GM12878 (cell line): ENCODE data around the gene FOXP1. TPM values are rescaled to one million over a fixed set of nuclear protein-coding genes. Genes with fewer than 3 reads are reported as not detected.

Experiments used
- ATAC-seq: fragments of 200-7000 bp; cut with Tn5 transposase; 3 replicates; pipeline ENCODE4 v1.9.1; 2020; ENCODE audit warnings: mild to moderate bottlenecking, moderate library complexity
- BruUV-seq: library from RNA; stranded (reverse); fragments of 400-500 nt; replicated peaks from 2 replicates; lab custom pipeline; 2021; lab: Mats Ljungman, UMichigan
- CTCF ChIA-PET: fragments of 300-600 bp; sonication (Branson Sonifier 250); formaldehyde crosslinking; extraction: SDS; loops from one replicate; lab custom pipeline; 2021; ENCODE audit warnings: inconsistent platforms; lab: Yijun Ruan, JAX
- POLR2A ChIA-PET: fragments of 350-600 bp; formaldehyde crosslinking; extraction: SDS; loops from one replicate; lab custom pipeline; 2021; ENCODE audit warnings: inconsistent platforms; lab: Charles Lee
- RAD21 ChIA-PET: fragments of 300-600 bp; sonication (Branson Sonifier 250); formaldehyde crosslinking; loops from one replicate; lab custom pipeline; 2023; ENCODE audit warnings: antibody characterized with exemption; ENCODE audit not compliant: unreplicated experiment; lab: Charles Lee
- SMC1A ChIA-PET: fragments of 300-600 bp; sonication (Branson Sonifier 250); formaldehyde crosslinking; loops from one replicate; lab custom pipeline; 2023; ENCODE audit not compliant: unreplicated experiment, uncharacterized antibody; lab: Charles Lee
- DNase-seq: peaks from one replicate; pipeline ENCODE4 v3.0.0-alpha.2; 2011; ENCODE audit warnings: low read depth, low spot score
- FAIRE-seq: peaks from 3 replicates; lab custom pipeline; 2011; peaks lifted over from hg19 to GRCh38; lab: Jason Lieb, UNC
- H2AFZ ChIP-seq: 2 replicates; pipeline ENCODE4 v1.6.0; 2011; ENCODE audit warnings: low read depth, low read length, control low read depth; ENCODE audit not compliant: control insufficient read depth
- H3K27ac ChIP-seq: 2 replicates; pipeline ENCODE4 v1.5.1; 2011; ENCODE audit warnings: control low read depth; ENCODE audit not compliant: control insufficient read depth, insufficient read depth
- H3K27me3 ChIP-seq, 2 experiments: replicated peaks in 1 of 2; 2 replicates each; pipeline versions ENCODE4 v1.6.0 to v1.6.1; 2011; ENCODE audit warnings: low read length in 1 of 2; ENCODE audit not compliant: control insufficient read depth in 2 of 2, insufficient read depth in 2 of 2
- H3K36me3 ChIP-seq, 2 experiments: 2 replicates each; pipeline ENCODE4 v1.5.1; 2011; ENCODE audit warnings: low read length in 1 of 2; ENCODE audit not compliant: control insufficient read depth in 2 of 2, insufficient read depth in 2 of 2
- H3K4me1 ChIP-seq: 2 replicates; pipeline ENCODE4 v1.6.1; 2011; ENCODE audit warnings: mild to moderate bottlenecking, low read length, moderate library complexity, mixed read lengths; ENCODE audit not compliant: control insufficient read depth, insufficient read depth
- H3K4me2 ChIP-seq: 2 replicates; pipeline ENCODE4 v1.6.0; 2011; ENCODE audit warnings: control low read depth; ENCODE audit not compliant: control insufficient read depth, insufficient read depth
- H3K4me3 ChIP-seq: fragments of 200-600 bp; sonication (generic); 2 replicates; pipeline ENCODE4 v1.5.1; 2016
- H3K79me2 ChIP-seq: 2 replicates; pipeline ENCODE4 v1.6.0; 2011; ENCODE audit warnings: low read length; ENCODE audit not compliant: control insufficient read depth, insufficient read depth
- H3K9ac ChIP-seq: 2 replicates; pipeline ENCODE4 v1.8.0; 2011; ENCODE audit warnings: low read length, control low read depth, mixed read lengths; ENCODE audit not compliant: control insufficient read depth, insufficient read depth
- H3K9me3 ChIP-seq: replicated peaks from 3 replicates; pipeline ENCODE4 v1.5.1; 2011; ENCODE audit warnings: mild to moderate bottlenecking, low read length; ENCODE audit not compliant: control insufficient read depth, insufficient read depth
- H4K20me1 ChIP-seq: 2 replicates; pipeline ENCODE4 v1.6.0; 2011; ENCODE audit not compliant: control insufficient read depth, insufficient read depth
- EED ChIP-seq: sonication (generic); IDR thresholded peaks from 2 replicates; pipeline ENCODE4 v1.6.1; 2016; ENCODE audit warnings: antibody characterized with exemption, low read depth
- FOS ChIP-seq: IDR thresholded peaks from 3 replicates; pipeline ENCODE4 v1.6.1; 2011; ENCODE audit warnings: borderline replicate concordance; ENCODE audit not compliant: insufficient read length; ENCODE audit errors: extremely low read depth
- HDAC6 ChIP-seq: fragments of 200-600 bp; sonication (generic); IDR thresholded peaks from one replicate; pipeline ENCODE4 v1.8.0; 2017; ENCODE audit warnings: antibody characterized with exemption; ENCODE audit not compliant: unreplicated experiment
- HDGF ChIP-seq: fragments of 450-650 bp; IDR thresholded peaks from 2 replicates; pipeline ENCODE4 v1.6.1; 2016; ENCODE audit warnings: antibody characterized with exemption
- JUNB ChIP-seq: IDR thresholded peaks from 2 replicates; pipeline ENCODE4 v1.6.1; 2016; ENCODE audit warnings: antibody characterized with exemption, mild to moderate bottlenecking
- JUND ChIP-seq: IDR thresholded peaks from 2 replicates; pipeline ENCODE4 v1.6.1; 2012; ENCODE audit warnings: low read depth, mild to moderate bottlenecking, low read length, improper control_type of control experiment, moderate library complexity
- MTA3 ChIP-seq: IDR thresholded peaks from 2 replicates; pipeline ENCODE4 v1.6.1; 2012; ENCODE audit warnings: low read length, inconsistent platforms, borderline replicate concordance
- MXI1 ChIP-seq: fragments of 150-350 bp; IDR thresholded peaks from 2 replicates; pipeline ENCODE4 v1.6.1; 2011; ENCODE audit warnings: low read depth, mild to moderate bottlenecking, inconsistent platforms, low read length, improper control_type of control experiment
- NR2C1 ChIP-seq: fragments of 450-650 bp; IDR thresholded peaks from 2 replicates; pipeline ENCODE4 v1.6.1; 2017; ENCODE audit warnings: antibody characterized with exemption, mild to moderate bottlenecking, moderate library complexity
- POLR2AphosphoS2 ChIP-seq: IDR thresholded peaks from 2 replicates; pipeline ENCODE4 v1.6.1; 2011; ENCODE audit warnings: low read depth, mild to moderate bottlenecking, low read length, improper control_type of control experiment, moderate library complexity
- SIN3A ChIP-seq: IDR thresholded peaks from 2 replicates; pipeline ENCODE4 v1.6.1; 2012; ENCODE audit warnings: low read depth, low read length, improper control_type of control experiment
- SIX5 ChIP-seq: IDR thresholded peaks from 2 replicates; pipeline ENCODE4 v1.6.1; 2011; ENCODE audit warnings: mild to moderate bottlenecking, low read depth, low read length, moderate library complexity; ENCODE audit not compliant: severe bottlenecking
- TARDBP ChIP-seq: IDR thresholded peaks from 2 replicates; pipeline ENCODE4 v1.6.1; 2016; ENCODE audit warnings: borderline replicate concordance
- TCF3 ChIP-seq: IDR thresholded peaks from 2 replicates; pipeline ENCODE4 v1.6.1; 2012; ENCODE audit warnings: low read depth, mild to moderate bottlenecking, low read length, borderline replicate concordance; ENCODE audit not compliant: insufficient read depth
- YY1 ChIP-seq: IDR thresholded peaks from 2 replicates; pipeline ENCODE4 v1.6.1; 2011; ENCODE audit warnings: low read depth, mild to moderate bottlenecking, low read length
- ZNF217 ChIP-seq: fragments of 450-650 bp; IDR thresholded peaks from 2 replicates; pipeline ENCODE4 v1.6.1; 2017; ENCODE audit warnings: antibody characterized with exemption, mild to moderate bottlenecking
- WGBS: methylation state at CpG from one replicate; pipeline ENCODE4 v1.1.6; 2016; ENCODE audit warnings: low lambda C conversion rate; ENCODE audit not compliant: insufficient replicate concordance, insufficient coverage; ENCODE audit errors: missing lambda C conversion rate; 5-methylcytosine and 5-hydroxymethylcytosine counted together
- in situ Hi-C: fragments of 300-500 bp; cut with MboI; formaldehyde crosslinking; loops from 9 replicates; pipeline ENCODE4 v1.14.3; 2018; ENCODE audit warnings: mixed read lengths
- intact Hi-C: fragments of 100-400 bp; cut with micrococcal nuclease; formaldehyde crosslinking; loops from one replicate; pipeline ENCODE4 v1.14.2; 2022; ENCODE audit not compliant: unreplicated experiment
- polyA plus RNA-seq, 11 experiments: library from polyadenylated mRNA; depleted of rRNA in 4 of 11; unstranded in 6 of 11; stranded (reverse) in 5 of 11; fragments of >200 nt; fragmentation: Nextera tagmentation in 4 of 11; fragmentation: Illumina TruSeq in 1 of 11; extraction: Ambion mirVana in 4 of 11; extraction: Trizol in 1 of 11; gene quantifications; 1 replicate in 1 of 11; 2 replicates in 10 of 11; pipeline versions ENCODE4 v1.2.1 to v1.2.3, GENCODE V29; 2011 to 2016; ENCODE audit warnings: inconsistent platforms in 2 of 11, missing spikeins in 2 of 11, low read depth in 1 of 11
- total RNA-seq, 4 experiments: library from RNA; depleted of rRNA in 3 of 4; stranded (reverse); fragments of >200 nt in 3 of 4; fragmentation: Illumina TruSeq in 1 of 4; extraction: Trizol in 1 of 4; gene quantifications; 2 replicates each; pipeline versions ENCODE4 v1.2.1 to v1.2.3, GENCODE V29; 2013 to 2021

FOXP1 gene
- total and polyA plus RNA-seq, 10 of the 15 experiments (the other 5 are each of a cell fraction or from before 2014, with no cell fraction given): 0.05 to 1.6 (median 0.20) TPM; not detected in 1

DNA sequence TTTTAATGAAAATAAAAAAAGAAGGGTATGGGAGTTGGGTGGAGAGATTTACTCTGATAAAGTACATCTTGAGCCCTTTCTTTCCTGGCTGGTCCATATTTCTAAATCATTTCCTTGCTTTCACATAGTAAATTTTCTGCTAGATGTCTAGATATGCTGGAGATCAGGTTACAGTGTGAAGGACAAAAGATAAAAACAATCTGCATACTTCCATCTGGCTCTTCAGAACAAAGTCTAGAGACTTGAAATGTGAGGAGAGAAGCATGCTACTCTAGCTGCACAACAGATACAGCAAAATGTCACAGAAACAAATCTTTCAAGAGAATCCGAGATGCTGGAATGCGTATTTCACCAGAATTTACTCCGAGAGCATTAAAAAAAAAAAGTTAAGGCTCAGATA, 42.2 kb downstream of the FOXP1 start:
- RAD21 ChIA-PET: no interaction called here
- FAIRE-seq: no peak

DNA sequence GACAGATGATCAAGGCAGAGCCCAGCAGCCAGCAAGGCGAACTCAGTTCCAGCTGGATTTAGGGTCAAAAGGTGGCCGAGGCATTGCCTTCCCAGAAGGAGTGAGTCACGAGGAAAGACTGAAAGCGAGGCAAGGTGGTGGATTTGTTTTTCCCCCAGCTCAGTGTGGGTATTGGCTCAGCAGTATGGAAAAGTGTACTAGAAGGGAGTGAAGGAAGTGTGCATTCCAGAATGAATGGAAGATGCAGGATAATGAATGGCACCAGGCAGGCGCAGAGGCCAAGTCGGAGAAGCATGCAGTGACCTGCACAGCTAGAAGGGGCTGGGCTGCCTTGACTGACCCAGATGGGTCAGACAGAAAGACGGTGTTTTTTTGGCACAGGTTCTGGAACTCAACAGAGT, 46.3 kb downstream of the FOXP1 start:
- RAD21 ChIA-PET: no interaction called here
- Histone ChIP-seq H3K79me2 (no peaks in the 10 kb centered on the region), H3K9me3 (no peaks in the 10 kb centered on the region), H4K20me1 (no peaks in the 10 kb centered on the region)
- no TSS peak for BruUV-seq
- intact Hi-C loops: no loop called here
- no peak for DNase-seq
- CTCF ChIA-PET: no interaction called here
- TF ChIP-seq TCF3: no peak
- no peak for TF ChIP-seq SIN3A
- no peak for TF ChIP-seq MXI1
- no peak for TF ChIP-seq ZNF217
- TF ChIP-seq POLR2AphosphoS2: no peak
- no peak for TF ChIP-seq MTA3
- no peak for TF ChIP-seq HDGF
- no peak for TF ChIP-seq JUNB
- TF ChIP-seq JUND: no peak
- no peak for TF ChIP-seq FOS
- no peak for TF ChIP-seq TARDBP
- TF ChIP-seq EED: no peak
- TF ChIP-seq, all 136 proteins: peak for 0
- ATAC-seq (no peak), FAIRE-seq (no peak)
- 41% methylated on average over 7 of the region's 7 CpGs for WGBS
- H3K4me2 ChIP-seq: no peak overlapping the region
- H2AFZ ChIP-seq: no peak overlapping the region
- no peak overlapping the region for H3K27ac ChIP-seq
- H3K27me3 ChIP-seq: peaks cover 1 to 2% of the 10 kb centered on the region in 2 experiments; a peak in 2 of 4 replicates
- ChIA-PET SMC1A (no interaction called here), POLR2A (no interaction called here)
- no peak overlapping the region for H3K9ac ChIP-seq
- no peak overlapping the region for H3K4me3 ChIP-seq
- no peaks in the 10 kb centered on the region for H3K36me3 ChIP-seq
- no peaks in the 10 kb centered on the region for H3K4me1 ChIP-seq
- in situ Hi-C loops: no loop called here

More for the DNA sequence above, 42.2 kb downstream of the FOXP1 start:
- H3K79me2 ChIP-seq: no peaks in the 10 kb centered on the region
- H2AFZ ChIP-seq: no peak overlapping the region
- no peak for TF ChIP-seq SIX5
- TF ChIP-seq HDAC6: no peak
- TF ChIP-seq HDGF: no peak
- no peak for TF ChIP-seq YY1
- no peak for TF ChIP-seq NR2C1
- TF ChIP-seq EED: no peak
- SMC1A ChIA-PET: no interaction called here
- BruUV-seq: no TSS peak
- no peaks in the 10 kb centered on the region for H3K9me3 ChIP-seq
- in situ Hi-C loops (no loop called here), intact Hi-C loops (no loop called here)
- no peak for ATAC-seq
- DNase-seq: no peak
- 0 out of 2 replicates have a peak, but pooled peaks cover 3% of the 10 kb centered on the region for H4K20me1 ChIP-seq
- peaks cover 5 to 15% of the 10 kb centered on the region in 2 experiments for H3K27me3 ChIP-seq
- WGBS: 31% methylated on average over 3 of the region's 3 CpGs
- no peak overlapping the region for H3K27ac ChIP-seq
- no peaks in the 10 kb centered on the region for H3K4me1 ChIP-seq
- POLR2A ChIA-PET: no interaction called here
- H3K9ac ChIP-seq: no peak overlapping the region
- no peak overlapping the region for H3K4me3 ChIP-seq
- CTCF ChIA-PET: no interaction called here
- H3K4me2 ChIP-seq: no peak overlapping the region
- no peaks in the 10 kb centered on the region for H3K36me3 ChIP-seq
